Endothelial cell of umbilical vein (primary cell): ENCODE measurements around the gene MED15. TPM values are rescaled to one million over a fixed set of nuclear protein-coding genes. Genes with fewer than 3 reads are reported as not detected.

Experiments
- BruUV-seq: library from RNA; stranded (reverse); fragments of 400-500 nt; replicated peaks from 2 replicates; lab custom pipeline; 2021; lab: Mats Ljungman, UMichigan
- CTCF ChIA-PET: fragments of 300-600, 350-600 bp; sonication (Branson Sonifier 250); formaldehyde crosslinking; loops from one replicate; lab custom pipeline; 2021; ENCODE audit warnings: antibody characterized with exemption, inconsistent platforms; lab: Charles Lee
- POLR2A ChIA-PET: fragments of 300-600, 350-600 bp; sonication (Branson Sonifier 250); formaldehyde crosslinking; loops from one replicate; lab custom pipeline; 2021; ENCODE audit warnings: antibody characterized with exemption, inconsistent platforms; lab: Charles Lee
- DNase-seq: peaks from one replicate; pipeline ENCODE4 v3.0.0-alpha.2; 2011; ENCODE audit warnings: low read depth, low spot score
- FAIRE-seq: peaks from 2 replicates; lab custom pipeline; 2011; peaks lifted over from hg19 to GRCh38; lab: Jason Lieb, UNC
- H2AFZ ChIP-seq: 2 replicates; pipeline ENCODE4 v1.6.0; 2012; ENCODE audit warnings: low read depth, low read length, control low read depth, inconsistent platforms
- H3K27ac ChIP-seq: 2 replicates; pipeline ENCODE4 v1.5.1; 2011; ENCODE audit warnings: low read depth, mild to moderate bottlenecking, control low read depth, low read length, moderate library complexity; ENCODE audit not compliant: insufficient read depth
- H3K27me3 ChIP-seq, 2 experiments: 2 replicates each; pipeline versions ENCODE4 v1.6.0 to v1.6.1; 2011; ENCODE audit warnings: low read length in 2 of 2, mixed read lengths in 1 of 2; ENCODE audit not compliant: control insufficient read depth in 2 of 2, insufficient read depth in 2 of 2
- H3K36me3 ChIP-seq, 2 experiments: 2 replicates in 1 of 2; 3 replicates in 1 of 2; pipeline ENCODE4 v1.5.1; 2011; ENCODE audit warnings: low read length in 2 of 2, mild to moderate bottlenecking in 1 of 2, moderate library complexity in 1 of 2; ENCODE audit not compliant: control insufficient read depth in 2 of 2, insufficient read depth in 2 of 2; ENCODE audit errors: extremely low read depth in 1 of 2
- H3K4me1 ChIP-seq: 3 replicates; pipeline ENCODE4 v1.5.1; 2011; ENCODE audit warnings: mild to moderate bottlenecking, low read length; ENCODE audit not compliant: control insufficient read depth, insufficient read depth; ENCODE audit errors: extremely low read depth
- H3K4me2 ChIP-seq: 2 replicates; pipeline ENCODE4 v1.6.1; 2011; ENCODE audit warnings: low read length, control low read depth, mixed read lengths; ENCODE audit not compliant: insufficient read depth
- H3K4me3 ChIP-seq, 3 experiments: fragments of 200-600 bp in 1 of 3; sonication (generic), shearing (Covaris generic) in 1 of 3; replicated peaks in 1 of 3; 2 replicates each; pipeline ENCODE4 v1.5.1; 2011 to 2016; ENCODE audit warnings: control low read depth in 3 of 3, low read length in 3 of 3, mild to moderate bottlenecking in 2 of 3, inconsistent platforms in 1 of 3, low read depth in 1 of 3, moderate library complexity in 1 of 3; ENCODE audit not compliant: insufficient read depth in 1 of 3
- H3K79me2 ChIP-seq: 2 replicates; pipeline ENCODE4 v1.6.0; 2012; ENCODE audit warnings: low read length, inconsistent platforms; ENCODE audit not compliant: control insufficient read depth, insufficient read depth
- H3K9ac ChIP-seq: replicated peaks from 2 replicates; pipeline ENCODE3; 2011; ENCODE audit warnings: low read length, control low read depth; ENCODE audit not compliant: insufficient read depth; ENCODE audit errors: extremely low read depth
- H3K9me1 ChIP-seq: replicated peaks from 3 replicates; pipeline ENCODE4 v1.6.0; 2011; ENCODE audit warnings: mild to moderate bottlenecking, low read length; ENCODE audit not compliant: control insufficient read depth, insufficient read depth; ENCODE audit errors: extremely low read depth
- H3K9me3 ChIP-seq: replicated peaks from 2 replicates; pipeline ENCODE4 v1.5.1; 2012; ENCODE audit warnings: low read length, inconsistent platforms; ENCODE audit not compliant: control insufficient read depth, insufficient read depth
- H4K20me1 ChIP-seq: replicated peaks from 2 replicates; pipeline ENCODE3; 2011; ENCODE audit warnings: mild to moderate bottlenecking, low read length; ENCODE audit not compliant: control insufficient read depth, insufficient read depth; ENCODE audit errors: extremely low read depth
- CTCF ChIP-seq, 2 donors: IDR thresholded peaks; 1 replicate in 1 of 2; 2 replicates in 1 of 2; pipeline ENCODE4 v1.5.1; 2011; ENCODE audit warnings: low read length in 2 of 2, mild to moderate bottlenecking in 2 of 2, moderate library complexity in 2 of 2, control low read depth in 1 of 2, inconsistent platforms in 1 of 2, low read depth in 1 of 2; ENCODE audit not compliant: insufficient read depth in 1 of 2; ENCODE audit errors: extremely low read depth in 1 of 2
- EZH2 ChIP-seq: IDR thresholded peaks from 2 replicates; pipeline ENCODE4 v1.6.1; 2012; ENCODE audit warnings: borderline replicate concordance, low read depth, mild to moderate bottlenecking, moderate library complexity, low read length, inconsistent platforms; ENCODE audit not compliant: severe bottlenecking
- FOS ChIP-seq: IDR thresholded peaks from 2 replicates; pipeline ENCODE4 v1.6.1; 2011; ENCODE audit warnings: mild to moderate bottlenecking, low read length, moderate library complexity, borderline replicate concordance; ENCODE audit not compliant: insufficient read depth
- GATA2 ChIP-seq: IDR thresholded peaks from 2 replicates; pipeline ENCODE4 v1.7.0; 2011; ENCODE audit warnings: low read depth, mild to moderate bottlenecking, moderate library complexity, mixed read lengths, low read length; ENCODE audit not compliant: insufficient read length, insufficient read depth
- JUN ChIP-seq: IDR thresholded peaks from 2 replicates; pipeline ENCODE4 v1.6.1; 2011; ENCODE audit warnings: borderline replicate concordance, low read depth; ENCODE audit not compliant: insufficient read length, insufficient read depth
- MAX ChIP-seq: IDR thresholded peaks from 2 replicates; pipeline ENCODE4 v1.6.1; 2011; ENCODE audit not compliant: insufficient read depth, insufficient read length
- MYC ChIP-seq: IDR thresholded peaks from one replicate; pipeline ENCODE4 v1.6.1; 2011; ENCODE audit warnings: mild to moderate bottlenecking, low read depth, low read length
- POLR2A ChIP-seq: IDR thresholded peaks from 2 replicates; pipeline ENCODE4 v1.6.1; 2012; ENCODE audit warnings: low read depth, mild to moderate bottlenecking, control low read depth, low read length
- POLR2AphosphoS5 ChIP-seq: IDR thresholded peaks from 2 replicates; pipeline ENCODE4 v1.6.1; 2012; ENCODE audit warnings: low read depth, mild to moderate bottlenecking, control low read depth, low read length, moderate library complexity; ENCODE audit not compliant: insufficient read depth
- dilution Hi-C: fragments of 300-500 bp; cut with MboI; formaldehyde crosslinking; loops from one replicate; pipeline ENCODE4 v1.15.0; 2019; ENCODE audit warnings: low sequenced_read_pairs; ENCODE audit not compliant: extremely low pct_ligation_motif_present
- intact Hi-C: fragments of 100-400 bp; cut with micrococcal nuclease; formaldehyde crosslinking; loops from one replicate; pipeline ENCODE4 v1.10.0; 2022
- polyA plus RNA-seq, 4 experiments: library from polyadenylated mRNA; depleted of rRNA in 3 of 4; stranded (reverse) in 3 of 4; unstranded in 1 of 4; fragments of >200 nt; gene quantifications; 2 replicates each; pipeline versions ENCODE4 v1.2.1 to v1.2.3, GENCODE V29; 2011 to 2012; ENCODE audit warnings: missing spikeins in 1 of 4
- total RNA-seq: library from RNA; stranded (reverse); gene quantifications from 2 replicates; pipeline ENCODE4 v1.2.3, GENCODE V29; 2021

MED15 gene
- total and polyA plus RNA-seq, 2 donors (not counting 3 experiments of a cell fraction or from before 2014, with no cell fraction given) = 68.1 to 138 TPM

GRCh38 chr22:20580611-20581502 lies 73.4 kb downstream of the MED15 start:
- Histone ChIP-seq H2AFZ (no peak overlapping the region), H4K20me1 (no peaks in the 10 kb centered on the region), H3K9me3 (no peaks in the 10 kb centered on the region), H3K36me3 (peaks cover 22 to 71% of the 10 kb centered on the region in 2 experiments), H3K4me2 (no peak overlapping the region), H3K79me2 (peaks cover 8% of the 10 kb centered on the region), H3K27ac (no peak overlapping the region), H3K27me3 (no peaks in the 10 kb centered on the region), H3K9me1 (no peaks in the 10 kb centered on the region), H3K4me3 (no peak overlapping the region), H3K9ac (no peak overlapping the region), H3K4me1 (no peaks in the 10 kb centered on the region)
- DNase-seq (no peak), FAIRE-seq (no peak)
- intact Hi-C loops (no loop called here), dilution Hi-C loops (no loop called here)
- BruUV-seq = no TSS peak
- ChIA-PET POLR2A (no interaction called here), CTCF (interaction anchor here (1.7 kb wide), 1 partner anchor 17 kb away, joined by 7 read pairs; no protein-coding TSS in a partner anchor)
- TF ChIP-seq GATA2 = no peak
- no peak for TF ChIP-seq MYC
- TF ChIP-seq JUN = no peak
- no peak for TF ChIP-seq FOS
- TF ChIP-seq EZH2 = no peak
- TF ChIP-seq CTCF (IDR thresholded peaks at IDR 0.05; ENCODE audit: extremely low read depth in 1 of 2, insufficient read depth in 1 of 2, low read depth in 1 of 2, low read length in 2 of 2) = no peak
- no peak for TF ChIP-seq MAX
- TF ChIP-seq POLR2AphosphoS5 = no peak
- no peak for TF ChIP-seq POLR2A
